ENCODE data around the gene KCNQ1. TPM values are rescaled to one million over a fixed set of nuclear protein-coding genes. Genes with fewer than 3 reads are reported as not detected.

Gene KCNQ1
- total and polyA plus RNA-seq, 8 donors = 14.0 to 61.1 (median 46.7) TPM

GRCh38 chr11:2653198-2653551 is 208.4 kb downstream of the KCNQ1 start:
- intact Hi-C loops (cut with DNase I) = no loop called here
- Histone ChIP-seq H3K27me3 (no peaks in the 10 kb centered on the region), H3K4me3 (no peak overlapping the region), H3K27ac (no peak overlapping the region), H3K36me3 (no peaks in the 10 kb centered on the region), H3K4me1 (no peaks in the 10 kb centered on the region), H3K9me3 (peaks cover 0 to 3% (median 0%) of the 10 kb centered on the region in 4 donors)
- no peak for ATAC-seq
- TF ChIP-seq CTCF (IDR thresholded peaks at IDR 0.05) = no peak
- WGBS, 2 donors = 89 to 93% methylated on average over 1 of the region's 1 CpG
- FAIRE-seq = no peak
- DNase-seq = peak in 3 of 6 donors; percentile 7 to 36 (median 22)

GRCh38 chr11:2653930-2654739 is 209.3 kb downstream of the KCNQ1 start:
- Histone ChIP-seq H3K36me3 (no peaks in the 10 kb centered on the region), H3K27me3 (no peaks in the 10 kb centered on the region), H3K4me1 (no peaks in the 10 kb centered on the region), H3K27ac (no peak overlapping the region), H3K9me3 (peaks cover 0 to 3% (median 0%) of the 10 kb centered on the region in 4 donors), H3K4me3 (no peak overlapping the region)
- FAIRE-seq = no peak
- peak in 3 of 6 donors; percentile 11 to 41 (median 39) for DNase-seq
- no peak for TF ChIP-seq CTCF (IDR thresholded peaks at IDR 0.05)
- intact Hi-C loops (cut with DNase I) = no loop called here
- WGBS, 2 donors = 92 to 94% methylated on average over 16 of the region's 16 CpGs
- peak in 1 of 4 donors; percentile 10 for ATAC-seq

GRCh38 chr11:2655016-2655719 is 210.4 kb downstream of the KCNQ1 start:
- H3K4me3 ChIP-seq = no peak overlapping the region
- no peaks in the 10 kb centered on the region for H3K36me3 ChIP-seq
- ATAC-seq (peak in 1 of 4 donors; percentile 25), FAIRE-seq (no peak), DNase-seq (peak in 1 of 6 donors; percentile 6)
- TF ChIP-seq CTCF (IDR thresholded peaks at IDR 0.05) = no peak
- H3K9me3 ChIP-seq = no peaks in the 10 kb centered on the region
- no peaks in the 10 kb centered on the region for H3K27me3 ChIP-seq
- H3K4me1 ChIP-seq = no peaks in the 10 kb centered on the region
- intact Hi-C loops (cut with DNase I) = no loop called here
- 91 to 97% methylated on average over 6 of the region's 6 CpGs for WGBS, 2 donors
- no peak overlapping the region for H3K27ac ChIP-seq

GRCh38 chr11:2655834-2656622 is 211.2 kb downstream of the KCNQ1 start:
- peak in 3 of 4 donors; percentile 44 to 81 (median 77) for ATAC-seq
- H3K36me3 ChIP-seq = no peaks in the 10 kb centered on the region
- peak in 2 of 6 donors; percentile 17 to 32 for DNase-seq
- H3K27ac ChIP-seq = no peak overlapping the region
- H3K27me3 ChIP-seq = no peaks in the 10 kb centered on the region
- FAIRE-seq = no peak
- 72 to 82% methylated on average over 6 of the region's 6 CpGs for WGBS, 2 donors
- no peaks in the 10 kb centered on the region for H3K4me1 ChIP-seq
- H3K4me3 ChIP-seq = no peak overlapping the region
- no peak for TF ChIP-seq CTCF (IDR thresholded peaks at IDR 0.05)
- intact Hi-C loops (cut with DNase I) = no loop called here
- no peaks in the 10 kb centered on the region for H3K9me3 ChIP-seq
